Thoracic aorta (tissue), 2 donors: Measurements from ENCODE around the gene IL1RAP. TPM values are rescaled to one million over a fixed set of nuclear protein-coding genes. Genes with fewer than 3 reads are reported as not detected.

ENCODE experiments used
- ATAC-seq: fragments of 150-250 bp; one replicate; pipeline ENCODE4 v1.8.0; 2017; ENCODE audit warnings: low read depth; ENCODE audit not compliant: insufficient number of reproducible peaks, low FRiP score
- DNase-seq: peaks from one replicate; pipeline ENCODE4 v3.0.0-alpha.2; 2020; ENCODE audit warnings: low spot score
- H3K27ac ChIP-seq, 2 donors: fragments of 200-600 bp; sonication (generic); 1 replicate in 1 of 2; 2 replicates in 1 of 2; pipeline ENCODE4 v1.5.1; 2016; ENCODE audit warnings: mild to moderate bottlenecking in 2 of 2, moderate library complexity in 2 of 2
- H3K27me3 ChIP-seq: fragments of 200-600 bp; sonication (generic); replicated peaks from 2 replicates; pipeline ENCODE4 v1.6.0; 2016; ENCODE audit warnings: mild to moderate bottlenecking; ENCODE audit not compliant: insufficient read depth
- H3K36me3 ChIP-seq: fragments of 200-600 bp; sonication (generic); one replicate; pipeline ENCODE4 v1.5.1; 2016
- H3K4me1 ChIP-seq, 2 donors: fragments of 200-600 bp; sonication (generic); 1 replicate in 1 of 2; 2 replicates in 1 of 2; pipeline versions ENCODE4 v1.5.1 to v1.6.0; 2016; ENCODE audit warnings: low read depth in 2 of 2, mild to moderate bottlenecking in 1 of 2; ENCODE audit not compliant: control insufficient read depth in 1 of 2
- H3K4me3 ChIP-seq: fragments of 200-600 bp; sonication (generic); 2 replicates; pipeline ENCODE4 v1.5.1; 2016; ENCODE audit warnings: mild to moderate bottlenecking
- H3K9me3 ChIP-seq: fragments of 200-600 bp; sonication (generic); 2 replicates; pipeline ENCODE4 v1.5.1; 2016
- total RNA-seq, 2 donors: library from RNA; depleted of rRNA; stranded (reverse); fragments of >200 nt; gene quantifications; one replicate each; pipeline versions ENCODE4 v1.1.0 to v1.2.3, GENCODE V29; 2016
- TF ChIP-seq, protein P1 (sequence below): fragments of 200-600 bp; sonication (generic); IDR thresholded peaks from one replicate; pipeline ENCODE4 v1.5.1; 2019; ENCODE audit warnings: antibody characterized with exemption

IL1RAP gene
- total RNA-seq, 2 donors from 2014 or later: 19.8 to 32.9 TPM

DNA sequence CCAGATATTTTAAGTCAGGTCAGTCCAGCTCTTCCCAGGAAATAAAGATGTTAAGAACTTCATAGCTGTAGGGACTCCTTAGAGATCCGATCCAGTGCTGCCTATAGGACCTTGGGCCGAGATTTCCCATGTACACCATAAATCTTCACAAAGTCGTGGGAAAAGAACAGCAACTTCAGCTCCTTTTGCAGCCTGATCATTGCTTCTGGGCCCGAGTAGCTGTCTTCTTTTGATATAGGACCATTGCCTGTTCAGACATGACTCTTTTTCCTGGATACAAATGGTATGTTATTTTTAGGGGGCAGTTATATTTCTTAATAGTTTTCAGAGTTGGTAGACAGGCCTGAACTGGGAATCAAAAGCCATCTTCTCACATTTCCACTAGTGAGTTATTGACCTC is 20.5 kb downstream of the IL1RAP start:
- peak overlapping the region in 1 of 2 donors; percentile 35 for H3K27ac ChIP-seq
- peaks cover 7 to 17% of the 10 kb centered on the region in 2 donors for H3K4me1 ChIP-seq
- DNase-seq: no peak
- H3K27me3 ChIP-seq: no peaks in the 10 kb centered on the region
- H3K4me3 ChIP-seq: no peak overlapping the region
- no peaks in the 10 kb centered on the region for H3K9me3 ChIP-seq
- TF ChIP-seq, protein P1, sequence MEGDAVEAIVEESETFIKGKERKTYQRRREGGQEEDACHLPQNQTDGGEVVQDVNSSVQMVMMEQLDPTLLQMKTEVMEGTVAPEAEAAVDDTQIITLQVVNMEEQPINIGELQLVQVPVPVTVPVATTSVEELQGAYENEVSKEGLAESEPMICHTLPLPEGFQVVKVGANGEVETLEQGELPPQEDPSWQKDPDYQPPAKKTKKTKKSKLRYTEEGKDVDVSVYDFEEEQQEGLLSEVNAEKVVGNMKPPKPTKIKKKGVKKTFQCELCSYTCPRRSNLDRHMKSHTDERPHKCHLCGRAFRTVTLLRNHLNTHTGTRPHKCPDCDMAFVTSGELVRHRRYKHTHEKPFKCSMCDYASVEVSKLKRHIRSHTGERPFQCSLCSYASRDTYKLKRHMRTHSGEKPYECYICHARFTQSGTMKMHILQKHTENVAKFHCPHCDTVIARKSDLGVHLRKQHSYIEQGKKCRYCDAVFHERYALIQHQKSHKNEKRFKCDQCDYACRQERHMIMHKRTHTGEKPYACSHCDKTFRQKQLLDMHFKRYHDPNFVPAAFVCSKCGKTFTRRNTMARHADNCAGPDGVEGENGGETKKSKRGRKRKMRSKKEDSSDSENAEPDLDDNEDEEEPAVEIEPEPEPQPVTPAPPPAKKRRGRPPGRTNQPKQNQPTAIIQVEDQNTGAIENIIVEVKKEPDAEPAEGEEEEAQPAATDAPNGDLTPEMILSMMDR: no peak
- ATAC-seq: no peak
- no peaks in the 10 kb centered on the region for H3K36me3 ChIP-seq

DNA sequence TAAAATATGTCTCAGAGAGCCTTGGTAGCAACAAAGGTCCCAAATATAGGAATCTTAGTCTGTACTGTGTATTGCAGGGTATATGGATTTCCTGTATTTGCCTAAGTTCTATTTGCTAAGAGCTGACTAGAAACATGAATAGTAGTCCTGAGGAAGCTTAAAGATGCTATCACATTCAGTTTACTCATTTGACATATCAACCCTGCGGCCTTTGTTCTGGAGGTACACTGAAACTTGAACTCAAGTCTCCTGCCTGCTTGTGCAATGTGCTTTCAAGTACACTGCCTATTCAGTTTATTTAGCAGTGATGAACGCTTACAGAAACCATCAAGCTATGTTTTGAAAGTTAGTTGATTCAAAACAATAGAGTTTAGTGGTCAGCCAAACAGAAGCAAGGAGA is 21.1 kb downstream of the IL1RAP start:
- TF ChIP-seq, protein P1: no peak
- Histone ChIP-seq H3K9me3 (no peaks in the 10 kb centered on the region), H3K27ac (no peak overlapping the region), H3K36me3 (no peaks in the 10 kb centered on the region), H3K4me1 (peaks cover 7 to 17% of the 10 kb centered on the region in 2 donors), H3K4me3 (no peak overlapping the region), H3K27me3 (no peaks in the 10 kb centered on the region)
- ATAC-seq: no peak
- DNase-seq: no peak

DNA sequence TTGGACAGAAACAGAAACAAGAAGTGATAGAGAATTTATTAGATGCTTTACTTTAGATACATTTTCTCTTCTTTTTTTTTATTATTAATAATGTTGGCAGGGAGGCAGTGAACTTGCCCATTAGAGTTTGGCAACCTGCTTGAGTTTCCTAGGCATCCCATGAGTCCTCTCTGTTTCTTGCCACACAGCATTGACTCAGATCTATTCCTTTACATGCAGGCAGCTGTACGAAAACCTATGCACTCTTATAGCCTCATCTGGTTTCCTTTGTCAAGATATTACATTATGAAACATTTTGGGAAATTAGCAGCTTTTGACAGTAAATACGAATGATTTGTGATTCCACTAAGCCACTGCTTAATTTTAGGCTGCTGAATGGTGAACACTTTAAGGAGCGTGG is 23.3 kb downstream of the IL1RAP start:
- H3K4me3 ChIP-seq: no peak overlapping the region
- H3K36me3 ChIP-seq: no peaks in the 10 kb centered on the region
- no peaks in the 10 kb centered on the region for H3K27me3 ChIP-seq
- peaks cover 7 to 17% of the 10 kb centered on the region in 2 donors for H3K4me1 ChIP-seq
- no peak for DNase-seq
- TF ChIP-seq, protein P1: no peak
- no peak for ATAC-seq
- H3K27ac ChIP-seq: no peak overlapping the region
- no peaks in the 10 kb centered on the region for H3K9me3 ChIP-seq

GRCh38 chr3:190538288-190538687 is 24.4 kb downstream of the IL1RAP start:
- H3K27ac ChIP-seq: no peak overlapping the region
- TF ChIP-seq, protein P1: no peak
- H3K4me1 ChIP-seq: peaks cover 6 to 13% of the 10 kb centered on the region in 2 donors
- H3K27me3 ChIP-seq: no peaks in the 10 kb centered on the region
- no peaks in the 10 kb centered on the region for H3K9me3 ChIP-seq
- ATAC-seq (no peak), DNase-seq (no peak)
- H3K36me3 ChIP-seq: no peaks in the 10 kb centered on the region
- no peak overlapping the region for H3K4me3 ChIP-seq

GRCh38 chr3:190539526-190539925 is 25.6 kb downstream of the IL1RAP start:
- H3K4me3 ChIP-seq: no peak overlapping the region
- H3K4me1 ChIP-seq: peaks cover 0 to 2% of the 10 kb centered on the region in 2 donors
- no peaks in the 10 kb centered on the region for H3K9me3 ChIP-seq
- H3K27ac ChIP-seq: no peak overlapping the region
- DNase-seq (no peak), ATAC-seq (no peak)
- no peaks in the 10 kb centered on the region for H3K27me3 ChIP-seq
- no peaks in the 10 kb centered on the region for H3K36me3 ChIP-seq
- TF ChIP-seq, protein P1: no peak
